Lower lobe of right lung (tissue), 2 donors: Measurements from ENCODE around the gene UBL3. TPM values are rescaled to one million over a fixed set of nuclear protein-coding genes. Genes with fewer than 3 reads are reported as not detected.

Experiments used
- ATAC-seq, 2 donors: fragments of 200-7000 bp; cut with Tn5 transposase; one replicate each; pipeline ENCODE4 v1.9.1; 2020 to 2022; ENCODE audit warnings: mild to moderate bottlenecking in 2 of 2, moderate library complexity in 2 of 2
- DNase-seq: peaks from one replicate; pipeline ENCODE4 v3.0.0-alpha.2; 2020
- H3K27ac ChIP-seq: fragments of 200-600 bp; one replicate; pipeline ENCODE4 v1.8.0; 2022
- H3K27me3 ChIP-seq: fragments of 200-600 bp; one replicate; pipeline ENCODE4 v1.8.0; 2022; ENCODE audit warnings: low read depth
- H3K36me3 ChIP-seq: fragments of 200-600 bp; one replicate; pipeline ENCODE4 v1.8.0; 2022; ENCODE audit warnings: mild to moderate bottlenecking
- H3K4me1 ChIP-seq: fragments of 200-600 bp; one replicate; pipeline ENCODE4 v1.8.0; 2022
- H3K4me3 ChIP-seq: fragments of 200-600 bp; one replicate; pipeline ENCODE4 v1.8.0; 2022; ENCODE audit warnings: mild to moderate bottlenecking
- H3K9me3 ChIP-seq: fragments of 200-600 bp; one replicate; pipeline ENCODE4 v1.8.0; 2022
- CTCF ChIP-seq: fragments of 200-600 bp; IDR thresholded peaks from one replicate; pipeline ENCODE4 v1.8.0; 2022; ENCODE audit warnings: antibody characterized with exemption, mild to moderate bottlenecking
- intact Hi-C: fragments of 100-400 bp; cut with DNase I; formaldehyde crosslinking; loops from one replicate; pipeline ENCODE4 v1.11.0; 2022
- total RNA-seq: library from RNA; stranded (reverse); fragmentation: NEBNext Ultra II Directional; extraction: Animal tissue kit (Norgen Biotek cat#: 25700); gene quantifications from one replicate; pipeline ENCODE4 v1.2.1, GENCODE V29; 2021
- donor health status: DM: no; HTN: yes; CAD: no; lungs with severe emphysema.

UBL3 gene
- total RNA-seq, 1 donor from 2014 or later = 49.5 TPM

- TF ChIP-seq CTCF = no peak
- Histone ChIP-seq H3K4me3 (no peak overlapping the region), H3K27me3 (no peaks in the 10 kb centered on the region), H3K36me3 (no peaks in the 10 kb centered on the region), H3K27ac (no peak overlapping the region), H3K4me1 (no peaks in the 10 kb centered on the region), H3K9me3 (no peaks in the 10 kb centered on the region)
- DNase-seq = no peak
- intact Hi-C loops = no loop called here
- ATAC-seq = no peak
These were observed 25.2 kb upstream of the UBL3 start for GRCh38 chr13:29875646-29876045.

GRCh38 chr13:29868581-29868980 lies 18.2 kb upstream of the UBL3 start:
- H3K36me3 ChIP-seq = no peaks in the 10 kb centered on the region

GRCh38 chr13:29865934-29866333 lies 15.5 kb upstream of the UBL3 start:
- H3K4me3 ChIP-seq = no peak overlapping the region
- H3K27ac ChIP-seq = no peak overlapping the region
- H3K27me3 ChIP-seq = no peaks in the 10 kb centered on the region
- DNase-seq (no peak), ATAC-seq (no peak)
- no peak for TF ChIP-seq CTCF
- H3K9me3 ChIP-seq = no peaks in the 10 kb centered on the region
- intact Hi-C loops = no loop called here
- H3K4me1 ChIP-seq = no peaks in the 10 kb centered on the region
- no peaks in the 10 kb centered on the region for H3K36me3 ChIP-seq

More at GRCh38 chr13:29868581-29868980, 18.2 kb upstream of the UBL3 start:
- Histone ChIP-seq H3K27ac (no peak overlapping the region), H3K27me3 (no peaks in the 10 kb centered on the region), H3K4me3 (no peak overlapping the region), H3K4me1 (no peaks in the 10 kb centered on the region), H3K9me3 (no peaks in the 10 kb centered on the region)
- ATAC-seq (no peak), DNase-seq (no peak)
- intact Hi-C loops = no loop called here
- TF ChIP-seq CTCF = no peak

GRCh38 chr13:29861694-29862110 lies 11.3 kb upstream of the UBL3 start:
- Histone ChIP-seq H3K36me3 (no peaks in the 10 kb centered on the region), H3K4me3 (no peak overlapping the region), H3K27ac (peak overlapping the region; percentile 6), H3K4me1 (no peaks in the 10 kb centered on the region), H3K27me3 (no peaks in the 10 kb centered on the region), H3K9me3 (no peaks in the 10 kb centered on the region)
- ATAC-seq (peak; percentile 57 to 65), DNase-seq (no peak)
- intact Hi-C loops = no loop called here
- no peak for TF ChIP-seq CTCF

GRCh38 chr13:29859971-29860370 lies 9.6 kb upstream of the UBL3 start:
- H3K4me3 ChIP-seq = no peak overlapping the region
- H3K27ac ChIP-seq = no peak overlapping the region
- no peaks in the 10 kb centered on the region for H3K36me3 ChIP-seq
- TF ChIP-seq CTCF = no peak
- no peak for ATAC-seq
- H3K27me3 ChIP-seq = no peaks in the 10 kb centered on the region
- no peak for DNase-seq
- no peaks in the 10 kb centered on the region for H3K9me3 ChIP-seq
- peaks cover 7% of the 10 kb centered on the region for H3K4me1 ChIP-seq
- intact Hi-C loops = no loop called here

- intact Hi-C loops = no loop called here
- Histone ChIP-seq H3K9me3 (no peaks in the 10 kb centered on the region), H3K27ac (no peak overlapping the region), H3K36me3 (no peaks in the 10 kb centered on the region), H3K4me1 (peaks cover 7% of the 10 kb centered on the region), H3K4me3 (no peak overlapping the region), H3K27me3 (no peaks in the 10 kb centered on the region)
- ATAC-seq = no peak
- DNase-seq = no peak
- TF ChIP-seq CTCF = no peak
These were observed 8.2 kb upstream of the UBL3 start for GRCh38 chr13:29858667-29859066.
